GM12873 (cell line): ENCODE data around the gene KCNE4.

Source experiments
- CTCF ChIP-seq: IDR thresholded peaks from 2 replicates; pipeline ENCODE4 v1.5.1; 2012; ENCODE audit warnings: low read depth, mild to moderate bottlenecking, moderate library complexity, low read length, control low read depth; ENCODE audit not compliant: insufficient read depth; ENCODE audit errors: missing control alignments

Gene KCNE4

GRCh38 chr2:223075301-223076270 is 23.6 kb downstream of the KCNE4 start:
- no peak for TF ChIP-seq CTCF

DNA sequence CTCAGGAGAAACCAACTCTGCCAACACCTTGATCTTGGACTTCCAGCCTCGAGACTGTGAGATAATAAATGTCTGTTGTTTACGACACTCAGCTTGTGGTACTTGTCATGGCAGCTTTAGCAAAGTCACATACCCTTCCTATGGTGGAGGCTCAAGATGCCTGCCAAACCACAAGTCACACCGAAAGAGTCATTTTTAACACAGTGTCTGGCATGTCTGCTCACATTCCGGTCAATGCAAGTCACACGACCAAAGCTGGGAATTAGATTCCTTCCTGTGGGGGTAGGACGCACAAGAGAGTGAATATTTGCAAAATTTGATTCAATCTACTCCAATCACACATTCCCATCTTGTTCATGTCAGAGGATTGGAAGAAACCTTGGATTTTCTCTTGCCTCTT is 24.6 kb downstream of the KCNE4 start:
- no peak for TF ChIP-seq CTCF

GRCh38 chr2:223078482-223078881 is 26.5 kb downstream of the KCNE4 start:
- TF ChIP-seq CTCF, result no peak

- TF ChIP-seq CTCF, result no peak
Measured at GRCh38 chr2:223079378-223079777, 27.4 kb downstream of the KCNE4 start.

GRCh38 chr2:223079925-223080324 is 27.9 kb downstream of the KCNE4 start:
- TF ChIP-seq CTCF, result no peak

DNA sequence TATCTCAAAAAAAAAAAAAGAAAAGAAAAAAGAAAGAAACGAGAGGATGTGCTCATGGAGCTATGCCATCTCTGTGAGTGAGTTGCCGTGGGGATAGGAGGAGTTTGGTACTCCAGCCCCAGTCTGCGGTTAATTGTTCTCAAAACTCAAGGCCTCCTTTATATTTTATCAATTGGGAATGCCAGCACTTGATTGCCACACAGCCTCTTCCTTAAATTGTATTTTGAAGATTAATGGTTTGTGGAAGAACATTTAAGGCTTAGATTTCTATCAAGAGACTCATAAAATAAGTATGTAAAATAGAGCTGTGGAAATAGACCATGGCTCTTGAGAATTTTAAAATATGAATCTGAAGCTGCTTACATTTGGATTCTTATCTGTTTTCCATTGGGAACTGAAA is 29.8 kb downstream of the KCNE4 start:
- TF ChIP-seq CTCF, result no peak

DNA sequence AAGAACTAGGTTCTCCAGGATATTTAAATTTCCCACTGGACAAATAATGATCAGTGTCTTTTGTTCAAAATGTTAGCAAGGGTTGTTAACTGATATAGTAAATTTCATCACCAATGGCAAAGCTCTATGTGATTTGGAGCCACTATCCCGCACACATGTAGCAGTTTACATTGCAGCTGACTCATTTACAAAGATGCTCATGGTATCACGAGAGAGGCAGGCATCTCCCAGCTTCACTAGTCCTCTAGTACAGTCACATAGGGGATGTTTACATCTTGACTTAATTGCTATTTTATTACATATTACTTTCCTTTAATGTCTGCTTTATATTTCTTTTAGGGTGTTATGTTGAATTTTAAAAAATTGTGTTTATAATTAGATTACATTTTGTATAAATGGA is 30.7 kb downstream of the KCNE4 start:
- TF ChIP-seq CTCF, result no peak
